ENCODE results near the gene AUTS2.

Gene AUTS2

GRCh38 chr7:70504254-70504653 is 906.0 kb downstream of the AUTS2 start:
- no peak for DNase-seq (ENCODE audit: low read depth)

- no peak for DNase-seq (ENCODE audit: low read depth)
Observed at GRCh38 chr7:70505468-70505867, 907.2 kb downstream of the AUTS2 start.

- no peak for DNase-seq (ENCODE audit: low read depth)
Observed at GRCh38 chr7:70505886-70506285, 907.6 kb downstream of the AUTS2 start.

GRCh38 chr7:70506434-70506833 is 908.2 kb downstream of the AUTS2 start:
- DNase-seq (ENCODE audit: low read depth), result no peak

- no peak for DNase-seq (ENCODE audit: low read depth)
Observed at GRCh38 chr7:70512144-70512543, 913.9 kb downstream of the AUTS2 start.

- no peak for DNase-seq (ENCODE audit: low read depth)
Observed at GRCh38 chr7:70512761-70513160, 914.5 kb downstream of the AUTS2 start.

GRCh38 chr7:70520611-70521010 is 922.3 kb downstream of the AUTS2 start:
- DNase-seq (ENCODE audit: low read depth), result no peak

GRCh38 chr7:70523249-70523988 is 925.1 kb downstream of the AUTS2 start:
- DNase-seq (ENCODE audit: low read depth), result no peak

- no peak for DNase-seq (ENCODE audit: low read depth)
Observed at GRCh38 chr7:70523989-70524351, 925.7 kb downstream of the AUTS2 start.

- DNase-seq (ENCODE audit: low read depth), result no peak
Observed at GRCh38 chr7:70525991-70526390, 927.7 kb downstream of the AUTS2 start.

- no peak for DNase-seq (ENCODE audit: low read depth)
Observed at GRCh38 chr7:70527520-70528115, 929.3 kb downstream of the AUTS2 start.

- DNase-seq (ENCODE audit: low read depth), result no peak
Observed at GRCh38 chr7:70529436-70529835, 931.2 kb downstream of the AUTS2 start.

GRCh38 chr7:70529914-70530585 is 931.8 kb downstream of the AUTS2 start:
- DNase-seq (ENCODE audit: low read depth), result no peak

- no peak for DNase-seq (ENCODE audit: low read depth)
Observed at GRCh38 chr7:70533614-70534013, 935.3 kb downstream of the AUTS2 start.

- no peak for DNase-seq (ENCODE audit: low read depth)
Observed at GRCh38 chr7:70539205-70539604, 940.9 kb downstream of the AUTS2 start.

GRCh38 chr7:70539617-70540016 is 941.3 kb downstream of the AUTS2 start:
- no peak for DNase-seq (ENCODE audit: low read depth)

- DNase-seq (ENCODE audit: low read depth), result no peak
Observed at GRCh38 chr7:70540641-70541040, 942.4 kb downstream of the AUTS2 start.

- DNase-seq (ENCODE audit: low read depth), result no peak
Observed at GRCh38 chr7:70542750-70543376, 944.6 kb downstream of the AUTS2 start.

- no peak for DNase-seq (ENCODE audit: low read depth)
Observed at GRCh38 chr7:70544016-70544415, 945.7 kb downstream of the AUTS2 start.

GRCh38 chr7:70545214-70545613 is 946.9 kb downstream of the AUTS2 start:
- DNase-seq (ENCODE audit: low read depth), result no peak

- DNase-seq (ENCODE audit: low read depth), result no peak
Observed at GRCh38 chr7:70552141-70552540, 953.9 kb downstream of the AUTS2 start.

- no peak for DNase-seq (ENCODE audit: low read depth)
Observed at GRCh38 chr7:70553364-70553763, 955.1 kb downstream of the AUTS2 start.

- no peak for DNase-seq (ENCODE audit: low read depth)
Observed at GRCh38 chr7:70554646-70555045, 956.4 kb downstream of the AUTS2 start.
